H9 (cell line): Measurements from ENCODE around the gene USP53. TPM values are rescaled to one million over a fixed set of nuclear protein-coding genes. Genes with fewer than 3 reads are reported as not detected.

ENCODE experiments used
- DNase-seq: peaks from one replicate; pipeline ENCODE4 v3.0.0-alpha.2; 2017
- H2AFZ ChIP-seq: one replicate; pipeline ENCODE4 v1.6.1; 2013; ENCODE audit warnings: mild to moderate bottlenecking, low read length, control low read depth, moderate library complexity
- H2AK5ac ChIP-seq: 2 replicates; pipeline ENCODE4 v1.6.1; 2013; ENCODE audit warnings: low read length, control low read depth, mixed read lengths; ENCODE audit not compliant: insufficient read length
- H2BK120ac ChIP-seq: one replicate; pipeline ENCODE4 v1.6.1; 2013; ENCODE audit warnings: low read depth, mild to moderate bottlenecking, low read length, control low read depth, inconsistent platforms; ENCODE audit not compliant: poor library complexity, severe bottlenecking
- H2BK12ac ChIP-seq: 2 replicates; pipeline ENCODE4 v1.6.1; 2013; ENCODE audit warnings: low read length, control low read depth, mixed read lengths, low read depth; ENCODE audit not compliant: insufficient read length
- H2BK15ac ChIP-seq: 2 replicates; pipeline ENCODE4 v1.6.1; 2013; ENCODE audit warnings: low read depth, low read length, control low read depth
- H2BK20ac ChIP-seq: one replicate; pipeline ENCODE4 v1.6.1; 2013; ENCODE audit warnings: low read depth, mild to moderate bottlenecking, low read length, control low read depth, inconsistent platforms; ENCODE audit not compliant: poor library complexity, severe bottlenecking
- H2BK5ac ChIP-seq: 2 replicates; pipeline ENCODE4 v1.6.1; 2013; ENCODE audit warnings: low read length, control low read depth, mixed read lengths; ENCODE audit not compliant: insufficient read length
- H3K14ac ChIP-seq: 2 replicates; pipeline ENCODE4 v1.6.1; 2013; ENCODE audit warnings: low read length, control low read depth; ENCODE audit not compliant: insufficient read depth
- H3K18ac ChIP-seq: 2 replicates; pipeline ENCODE4 v1.6.1; 2013; ENCODE audit warnings: low read depth, mild to moderate bottlenecking, mixed read lengths, low read length, control low read depth; ENCODE audit not compliant: insufficient read length
- H3K23ac ChIP-seq: 2 replicates; pipeline ENCODE4 v1.6.1; 2013; ENCODE audit warnings: low read length, control low read depth, mixed read lengths, low read depth; ENCODE audit not compliant: insufficient read length
- H3K23me2 ChIP-seq: 2 replicates; pipeline ENCODE4 v1.6.1; 2013; ENCODE audit warnings: low read depth, mild to moderate bottlenecking, mixed read lengths, low read length, control low read depth; ENCODE audit not compliant: insufficient read length, poor library complexity, severe bottlenecking
- H3K27ac ChIP-seq: 2 replicates; pipeline ENCODE4 v1.5.1; 2013; ENCODE audit warnings: low read length, control low read depth, mixed read lengths, low read depth; ENCODE audit not compliant: insufficient read length
- H3K27me3 ChIP-seq: 2 replicates; pipeline ENCODE4 v1.6.1; 2013; ENCODE audit warnings: low read length, control low read depth, inconsistent platforms; ENCODE audit not compliant: insufficient read depth
- H3K4ac ChIP-seq: 2 replicates; pipeline ENCODE4 v1.6.1; 2013; ENCODE audit warnings: low read depth, mild to moderate bottlenecking, control low read depth, inconsistent platforms, low read length, moderate library complexity
- H3K4me1 ChIP-seq: 2 replicates; pipeline ENCODE4 v1.6.1; 2013; ENCODE audit warnings: low read length, control low read depth, inconsistent platforms; ENCODE audit not compliant: insufficient read depth
- H3K4me2 ChIP-seq: 2 replicates; pipeline ENCODE4 v1.6.1; 2013; ENCODE audit warnings: low read length, control low read depth, mixed read lengths; ENCODE audit not compliant: insufficient read length, insufficient read depth
- H3K56ac ChIP-seq: 2 replicates; pipeline ENCODE4 v1.6.1; 2013; ENCODE audit warnings: low read depth, mild to moderate bottlenecking, mixed read lengths, low read length, control low read depth; ENCODE audit not compliant: insufficient read length
- H3K79me1 ChIP-seq: 2 replicates; pipeline ENCODE4 v1.6.1; 2013; ENCODE audit warnings: low read depth, mild to moderate bottlenecking, moderate library complexity, low read length, control low read depth, inconsistent platforms; ENCODE audit not compliant: insufficient read depth, poor library complexity, severe bottlenecking
- H3K79me2 ChIP-seq: 2 replicates; pipeline ENCODE4 v1.6.1; 2013; ENCODE audit warnings: low read length, control low read depth, inconsistent platforms; ENCODE audit not compliant: insufficient read depth
- H3K9ac ChIP-seq: 2 replicates; pipeline ENCODE4 v1.6.1; 2013; ENCODE audit warnings: low read length, control low read depth, mixed read lengths; ENCODE audit not compliant: insufficient read length; ENCODE audit errors: extremely low read depth
- H3K9me3 ChIP-seq: one replicate; pipeline ENCODE4 v1.6.1; 2013; ENCODE audit warnings: low read depth, low read length, inconsistent platforms; ENCODE audit not compliant: control insufficient read depth
- H3T11ph ChIP-seq: one replicate; pipeline ENCODE4 v1.6.1; 2013; ENCODE audit warnings: mild to moderate bottlenecking, low read length, control low read depth, inconsistent platforms
- H4K20me1 ChIP-seq: one replicate; pipeline ENCODE4 v1.6.1; 2013; ENCODE audit not compliant: control insufficient read depth, insufficient read length, insufficient read depth
- H4K5ac ChIP-seq: 2 replicates; pipeline ENCODE4 v1.6.1; 2013; ENCODE audit warnings: low read depth, mild to moderate bottlenecking, mixed read lengths, low read length, control low read depth; ENCODE audit not compliant: insufficient read length
- H4K8ac ChIP-seq: replicated peaks from 2 replicates; pipeline ENCODE4 v1.6.1; 2013; ENCODE audit warnings: low read length, control low read depth, mixed read lengths, low read depth; ENCODE audit not compliant: insufficient read length
- H4K91ac ChIP-seq: 2 replicates; pipeline ENCODE4 v1.6.1; 2013; ENCODE audit warnings: low read depth, mild to moderate bottlenecking, moderate library complexity, mixed read lengths, low read length, control low read depth; ENCODE audit not compliant: insufficient read length
- H3K27ac Mint-ChIP-seq, 3 experiments: 2 replicates in 2 of 3; 3 replicates in 1 of 3; pipeline ENCODE4 v1.8.0; 2020 to 2021; ENCODE audit warnings: mixed read lengths in 3 of 3, mild to moderate bottlenecking in 1 of 3, moderate library complexity in 1 of 3
- H3K27me3 Mint-ChIP-seq: 2 replicates; pipeline ENCODE4 v1.8.0; 2021; ENCODE audit warnings: low read depth, mild to moderate bottlenecking, moderate library complexity, mixed read lengths
- H3K36me3 Mint-ChIP-seq, 3 experiments: 2 replicates in 2 of 3; 3 replicates in 1 of 3; pipeline ENCODE4 v1.8.0; 2020 to 2021; ENCODE audit warnings: low read depth in 3 of 3, mixed read lengths in 3 of 3; ENCODE audit not compliant: insufficient read depth in 1 of 3
- H3K4me1 Mint-ChIP-seq, 2 experiments: 2 replicates each; pipeline ENCODE4 v1.8.0; 2020; ENCODE audit warnings: mixed read lengths in 2 of 2
- H3K4me3 Mint-ChIP-seq, 2 experiments: 2 replicates in 1 of 2; 3 replicates in 1 of 2; pipeline ENCODE4 v1.8.0; 2020 to 2021; ENCODE audit warnings: mild to moderate bottlenecking in 2 of 2, mixed read lengths in 2 of 2, moderate library complexity in 1 of 2
- H3K9me3 Mint-ChIP-seq, 2 experiments: 2 replicates in 1 of 2; 3 replicates in 1 of 2; pipeline ENCODE4 v1.8.0; 2020; ENCODE audit warnings: mild to moderate bottlenecking in 2 of 2, mixed read lengths in 2 of 2, moderate library complexity in 1 of 2
- CTCF ChIP-seq: fragments of 200-600 bp; sonication (generic); conservative IDR thresholded peaks from 3 replicates; pipeline ENCODE4 v1.8.0; 2021; ENCODE audit warnings: antibody characterized with exemption, mild to moderate bottlenecking
- WGBS: extraction: QIAGEN DNeasy Blood & Tissue Kit; methylation state at CpG from one replicate; pipeline ENCODE4 v1.1.7; 2013; ENCODE audit warnings: missing lambda C conversion rate, low lambda C conversion rate, mixed read lengths; ENCODE audit not compliant: insufficient read length; ENCODE audit errors: extremely low coverage; 5-methylcytosine and 5-hydroxymethylcytosine counted together
- total RNA-seq: library from RNA; stranded (reverse); gene quantifications from 2 replicates; pipeline ENCODE4 v1.2.1, GENCODE V29; 2021

USP53 gene
- total RNA-seq, 1 experiment from 2014 or later, result 18.4 TPM

DNA sequence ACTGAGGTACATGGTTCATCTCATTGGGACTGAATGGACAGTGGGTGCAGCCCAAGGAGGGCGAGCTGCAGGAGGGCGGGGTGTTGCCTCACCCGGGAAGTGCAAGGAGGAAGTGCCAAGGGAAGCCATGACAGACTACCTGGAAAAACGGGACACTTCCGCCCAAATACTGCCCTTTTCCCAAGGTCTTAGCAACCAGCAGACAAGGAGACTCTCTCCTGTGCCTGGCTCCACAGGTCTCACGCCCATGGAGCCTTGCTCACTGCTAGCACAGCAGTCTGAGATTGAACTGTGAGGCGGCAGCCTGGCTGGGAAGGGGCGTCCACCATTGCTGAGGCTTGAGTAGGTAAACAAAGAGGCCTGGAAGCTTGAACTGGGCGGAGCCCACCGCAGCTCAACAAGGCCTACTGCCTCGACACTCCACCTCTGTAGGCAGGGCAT is 14.7 kb upstream of the USP53 start:
- Histone ChIP-seq H3K9ac (no peak overlapping the region), H3K23ac (no peak overlapping the region), H2AFZ (no peak overlapping the region), H3K27ac (no peak overlapping the region), H3K4me2 (no peak overlapping the region), H2AK5ac (no peak overlapping the region), H3K79me2 (no peaks in the 10 kb centered on the region), H4K20me1 (no peaks in the 10 kb centered on the region), H3T11ph (no peak overlapping the region), H2BK15ac (no peak overlapping the region), H2BK12ac (no peak overlapping the region), H4K5ac (no peak overlapping the region), H2BK120ac (no peak overlapping the region), H3K9me3 (no peaks in the 10 kb centered on the region), H3K18ac (no peak overlapping the region), H4K8ac (no peak overlapping the region), H3K4me1 (no peaks in the 10 kb centered on the region), H3K27me3 (no peaks in the 10 kb centered on the region), H2BK20ac (no peak overlapping the region), H3K56ac (no peak overlapping the region), H4K91ac (no peak overlapping the region), H3K14ac (no peak overlapping the region), H3K23me2 (no peaks in the 10 kb centered on the region), H2BK5ac (no peak overlapping the region), H3K79me1 (no peaks in the 10 kb centered on the region), H3K4ac (no peak overlapping the region)
- DNase-seq, result no peak
- Mint-ChIP-seq H3K4me3 (no peak overlapping the region), H3K4me1 (no peaks in the 10 kb centered on the region), H3K36me3 (peaks cover 0 to 5% (median 2%) of the 10 kb centered on the region in 3 experiments; a peak in 3 of 7 replicates), H3K27ac (peak overlapping the region in 1 of 3 experiments; percentile 40; a peak in 1 of 7 replicates), H3K27me3 (no peaks in the 10 kb centered on the region), H3K9me3 (peaks cover 5 to 10% of the 10 kb centered on the region in 2 experiments; a peak in 4 of 5 replicates)
- no CpG with 5 or more reads among the region's 11 CpGs for WGBS
- no peak for TF ChIP-seq CTCF
